ENCODE measurements around the gene USH2A. TPM values are rescaled to one million over a fixed set of nuclear protein-coding genes. Genes with fewer than 3 reads are reported as not detected.

The USH2A gene
- polyA plus RNA-seq, 2 of the 4 experiments (the other 2 are of a cell fraction): not detected

GRCh38 chr1:215825056-215825455, 598.2 kb downstream of the USH2A start (continued):
- TF ChIP-seq REST (IDR thresholded peaks at IDR 0.05): no peak
- no peak for TF ChIP-seq NFE2L2 (conservative IDR thresholded peaks at IDR 0.05; ENCODE audit: low read length)

- no peak overlapping the region for H3K4me3 ChIP-seq
- H3K27ac ChIP-seq: no peak overlapping the region
- TF ChIP-seq GATA3 (IDR thresholded peaks at IDR 0.05; ENCODE audit: borderline replicate concordance): no peak
- no peak for TF ChIP-seq ZC3H11A (IDR thresholded peaks at IDR 0.05)
- TF ChIP-seq FOSL2 (IDR thresholded peaks at IDR 0.05): no peak
- no peak for TF ChIP-seq FOSL2 (CRISPR knock-in tag; IDR thresholded peaks at IDR 0.05)
- TF ChIP-seq RAD21 (conservative IDR thresholded peaks at IDR 0.05 in 1 of 2, IDR thresholded peaks at IDR 0.05 in 1 of 2): peak in 1 of 2 experiments; percentile 38; a peak in 2 of 5 replicates
- no peak for TF ChIP-seq ELK1 (IDR thresholded peaks at IDR 0.05; ENCODE audit: low read depth, low read length)
- TF ChIP-seq RARB (CRISPR knock-in tag; IDR thresholded peaks at IDR 0.05): no peak
- ChIA-PET CTCF (no interaction called here), POLR2A (no interaction called here)
- no peaks in the 10 kb centered on the region for H3K9me3 ChIP-seq
- ATAC-seq: no peak
- no peak for DNase-seq (ENCODE audit: low read depth in 1 of 2, low spot score in 1 of 2)
- FAIRE-seq: no peak
- H3K4me2 ChIP-seq: no peak overlapping the region
- no peaks in the 10 kb centered on the region for H3K4me1 ChIP-seq
These were observed 599.0 kb downstream of the USH2A start for GRCh38 chr1:215824245-215824644.

- DNase-seq (ENCODE audit: low read depth in 1 of 2, low spot score in 1 of 2) (no peak), FAIRE-seq (no peak), ATAC-seq (no peak)
- POLR2A ChIA-PET: no interaction called here
- TF ChIP-seq RNF2 (IDR thresholded peaks at IDR 0.05; ENCODE audit: borderline replicate concordance, low read depth) (no peak), BCL3 (IDR thresholded peaks at IDR 0.05) (no peak), SMC3 (IDR thresholded peaks at IDR 0.05) (no peak), FOSB (CRISPR knock-in tag; IDR thresholded peaks at IDR 0.05) (no peak), CHD2 (IDR thresholded peaks at IDR 0.05; ENCODE audit: low read length, partially characterized antibody) (no peak), HOXA7 (CRISPR knock-in tag; IDR thresholded peaks at IDR 0.05) (no peak), RFX5 (IDR thresholded peaks at IDR 0.05) (no peak), RCOR1 (IDR thresholded peaks at IDR 0.05; ENCODE audit: low read depth, low read length) (no peak), HOXB13 (CRISPR knock-in tag; IDR thresholded peaks at IDR 0.05; ENCODE audit: low read depth) (no peak), CBX8 (IDR thresholded peaks at IDR 0.05) (no peak), KDM5A (IDR thresholded peaks at IDR 0.05) (no peak), EP300 (IDR thresholded peaks at IDR 0.05) (no peak), POLR2AphosphoS2 (conservative IDR thresholded peaks at IDR 0.05; ENCODE audit: low read length) (no peak), HMGXB4 (CRISPR knock-in tag; IDR thresholded peaks at IDR 0.05; ENCODE audit: borderline replicate concordance) (no peak), JUN (IDR thresholded peaks at IDR 0.05) (no peak), JUNB (IDR thresholded peaks at IDR 0.05) (no peak), MAX (IDR thresholded peaks at IDR 0.05) (no peak), CBX2 (IDR thresholded peaks at IDR 0.05; ENCODE audit: borderline replicate concordance, low read depth) (no peak)
- H3K9me3 ChIP-seq: no peaks in the 10 kb centered on the region
- no peak overlapping the region for H3K4me3 ChIP-seq
- WGBS (ENCODE audit: missing lambda C conversion rate): 1% methylated on average over 2 of the region's 2 CpGs
- no peak overlapping the region for H3K27ac ChIP-seq
- CTCF ChIA-PET: interaction anchor here (0.6 kb wide), 1 partner anchor 524 kb away, joined by 4 read pairs; no protein-coding TSS in a partner anchor
- no peak overlapping the region for H3K4me2 ChIP-seq
- H3K4me1 ChIP-seq: no peaks in the 10 kb centered on the region
These were observed 604.1 kb downstream of the USH2A start for GRCh38 chr1:215819114-215819513.
